Activated naive CD8-positive, alpha-beta T cell (primary cell): ENCODE data around the gene LRRC61.

Experiments
- H3K27ac Mint-ChIP-seq: one replicate; pipeline ENCODE4 v1.8.0; 2021; ENCODE audit warnings: mixed read lengths
- H3K27me3 Mint-ChIP-seq: one replicate; pipeline ENCODE4 v1.8.0; 2021; ENCODE audit warnings: mixed read lengths
- H3K36me3 Mint-ChIP-seq: one replicate; pipeline ENCODE4 v1.8.0; 2021; ENCODE audit warnings: mixed read lengths
- H3K4me1 Mint-ChIP-seq: one replicate; pipeline ENCODE4 v1.8.0; 2021; ENCODE audit warnings: low read depth, mixed read lengths
- H3K4me3 Mint-ChIP-seq: one replicate; pipeline ENCODE4 v1.8.0; 2021; ENCODE audit warnings: mild to moderate bottlenecking, mixed read lengths
- H3K9me3 Mint-ChIP-seq: one replicate; pipeline ENCODE4 v1.8.0; 2021; ENCODE audit warnings: low read depth, mixed read lengths

The LRRC61 gene

DNA sequence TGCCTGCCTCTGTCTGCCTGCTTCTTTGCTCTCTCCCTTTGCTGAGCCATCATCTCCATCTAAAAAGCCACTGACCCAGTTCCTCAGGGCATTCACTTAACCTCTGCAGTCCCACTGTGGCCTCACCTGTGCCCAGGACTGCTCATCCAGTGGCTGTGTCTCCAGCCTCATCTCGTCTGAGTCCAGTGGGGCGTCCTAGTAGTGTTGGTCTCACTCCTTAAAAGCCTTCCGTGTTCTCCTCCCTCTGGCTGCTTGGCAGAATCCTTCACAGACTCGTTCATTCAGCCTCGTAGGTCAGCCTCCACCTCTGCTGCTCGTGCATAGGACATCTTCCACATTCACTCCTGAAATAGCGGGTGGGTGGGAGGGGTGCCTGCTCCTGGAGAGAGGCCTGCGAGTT is 11.0 kb downstream of the LRRC61 start:
- Mint-ChIP-seq H3K4me3 (no peak overlapping the region), H3K9me3 (no peaks in the 10 kb centered on the region), H3K36me3 (peaks cover 4% of the 10 kb centered on the region), H3K4me1 (peaks cover 2% of the 10 kb centered on the region), H3K27ac (no peak overlapping the region), H3K27me3 (no peaks in the 10 kb centered on the region)

- no peaks in the 10 kb centered on the region for H3K9me3 Mint-ChIP-seq
- H3K27me3 Mint-ChIP-seq: no peaks in the 10 kb centered on the region
Observed at GRCh38 chr7:150335108-150335773, 12.1 kb downstream of the LRRC61 start.

GRCh38 chr7:150335774-150336112 is 12.6 kb downstream of the LRRC61 start:
- peaks cover 11% of the 10 kb centered on the region for H3K4me1 Mint-ChIP-seq
- peaks cover 4% of the 10 kb centered on the region for H3K36me3 Mint-ChIP-seq
- no peak overlapping the region for H3K4me3 Mint-ChIP-seq
- no peak overlapping the region for H3K27ac Mint-ChIP-seq
- H3K27me3 Mint-ChIP-seq: no peaks in the 10 kb centered on the region
- no peaks in the 10 kb centered on the region for H3K9me3 Mint-ChIP-seq

More at GRCh38 chr7:150335108-150335773, 12.1 kb downstream of the LRRC61 start:
- Mint-ChIP-seq H3K36me3 (peaks cover 4% of the 10 kb centered on the region), H3K27ac (peak overlapping the region; percentile 41), H3K4me3 (no peak overlapping the region), H3K4me1 (peaks cover 10% of the 10 kb centered on the region)

DNA sequence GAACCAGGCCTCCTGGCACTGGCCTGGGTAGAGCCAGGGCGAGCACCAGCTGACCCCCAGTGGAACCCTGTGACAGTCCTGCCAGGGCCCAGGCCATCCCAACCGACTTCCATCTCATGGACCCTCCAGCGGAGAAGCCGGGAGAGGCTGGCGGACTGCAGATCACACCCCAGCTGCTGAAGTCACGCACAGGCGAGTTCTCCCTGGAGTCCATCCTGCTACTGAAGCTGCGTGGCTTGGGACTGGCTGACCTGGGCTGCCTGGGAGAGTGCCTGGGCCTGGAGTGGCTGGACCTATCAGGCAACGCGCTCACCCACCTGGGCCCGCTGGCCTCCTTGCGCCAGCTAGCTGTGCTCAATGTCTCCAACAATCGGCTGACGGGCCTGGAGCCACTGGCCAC is 13.6 kb downstream of the LRRC61 start:
- H3K27ac Mint-ChIP-seq: no peak overlapping the region
- H3K4me1 Mint-ChIP-seq: peaks cover 9% of the 10 kb centered on the region
- no peaks in the 10 kb centered on the region for H3K9me3 Mint-ChIP-seq
- peaks cover 2% of the 10 kb centered on the region for H3K36me3 Mint-ChIP-seq
- H3K27me3 Mint-ChIP-seq: no peaks in the 10 kb centered on the region
- H3K4me3 Mint-ChIP-seq: no peak overlapping the region

DNA sequence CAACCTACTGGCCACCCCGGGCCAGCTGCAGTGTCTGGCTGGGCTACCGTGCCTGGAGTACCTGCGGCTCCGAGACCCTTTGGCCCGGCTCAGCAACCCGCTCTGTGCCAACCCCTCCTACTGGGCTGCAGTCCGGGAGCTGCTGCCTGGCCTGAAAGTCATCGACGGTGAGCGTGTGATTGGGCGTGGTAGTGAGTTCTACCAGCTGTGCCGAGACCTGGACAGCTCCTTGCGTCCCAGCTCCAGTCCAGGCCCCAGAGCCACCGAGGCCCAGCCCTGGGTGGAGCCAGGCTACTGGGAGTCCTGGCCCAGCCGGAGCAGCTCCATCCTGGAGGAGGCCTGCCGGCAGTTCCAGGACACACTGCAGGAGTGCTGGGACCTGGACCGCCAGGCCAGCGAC is 14.0 kb downstream of the LRRC61 start:
- no peaks in the 10 kb centered on the region for H3K9me3 Mint-ChIP-seq
- H3K36me3 Mint-ChIP-seq: peaks cover 2% of the 10 kb centered on the region
- peaks cover 12% of the 10 kb centered on the region for H3K4me1 Mint-ChIP-seq
- no peak overlapping the region for H3K27ac Mint-ChIP-seq
- H3K4me3 Mint-ChIP-seq: no peak overlapping the region
- H3K27me3 Mint-ChIP-seq: no peaks in the 10 kb centered on the region

DNA sequence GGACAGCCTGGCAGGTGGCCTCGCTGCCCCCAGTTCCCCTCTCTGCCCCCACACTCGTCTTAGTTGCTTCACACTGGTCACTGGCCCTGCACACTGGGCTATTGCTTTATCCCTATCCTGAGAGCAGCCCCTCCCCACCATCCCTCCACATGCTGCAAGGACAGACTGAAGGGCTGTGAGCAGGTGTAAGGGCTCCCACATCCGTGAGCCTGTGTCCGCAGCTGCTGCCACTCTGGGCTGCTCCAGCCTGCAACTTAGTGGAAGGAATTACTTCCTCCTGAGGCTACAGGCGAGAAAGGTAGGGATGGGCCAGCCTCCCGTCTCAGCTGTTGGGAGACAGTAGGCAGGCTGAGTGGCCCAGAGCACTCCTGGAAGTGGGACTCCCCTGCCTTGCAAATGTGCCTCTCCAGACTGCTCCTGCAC is 14.5 kb downstream of the LRRC61 start:
- Mint-ChIP-seq H3K4me3 (no peak overlapping the region), H3K4me1 (peaks cover 12% of the 10 kb centered on the region), H3K36me3 (peaks cover 2% of the 10 kb centered on the region), H3K27ac (no peak overlapping the region), H3K9me3 (no peaks in the 10 kb centered on the region), H3K27me3 (no peaks in the 10 kb centered on the region)

- peaks cover 12% of the 10 kb centered on the region for H3K4me1 Mint-ChIP-seq
- no peaks in the 10 kb centered on the region for H3K27me3 Mint-ChIP-seq
- peaks cover 2% of the 10 kb centered on the region for H3K36me3 Mint-ChIP-seq
Observed at GRCh38 chr7:150338166-150338829, 15.1 kb downstream of the LRRC61 start.

GRCh38 chr7:150339409-150339809 is 16.3 kb downstream of the LRRC61 start:
- Mint-ChIP-seq H3K27me3 (no peaks in the 10 kb centered on the region), H3K4me1 (peaks cover 12% of the 10 kb centered on the region), H3K36me3 (peaks cover 2% of the 10 kb centered on the region), H3K27ac (no peak overlapping the region), H3K4me3 (no peak overlapping the region), H3K9me3 (no peaks in the 10 kb centered on the region)

More at GRCh38 chr7:150338166-150338829, 15.1 kb downstream of the LRRC61 start:
- no peaks in the 10 kb centered on the region for H3K9me3 Mint-ChIP-seq
- H3K4me3 Mint-ChIP-seq: no peak overlapping the region
- H3K27ac Mint-ChIP-seq: no peak overlapping the region

DNA sequence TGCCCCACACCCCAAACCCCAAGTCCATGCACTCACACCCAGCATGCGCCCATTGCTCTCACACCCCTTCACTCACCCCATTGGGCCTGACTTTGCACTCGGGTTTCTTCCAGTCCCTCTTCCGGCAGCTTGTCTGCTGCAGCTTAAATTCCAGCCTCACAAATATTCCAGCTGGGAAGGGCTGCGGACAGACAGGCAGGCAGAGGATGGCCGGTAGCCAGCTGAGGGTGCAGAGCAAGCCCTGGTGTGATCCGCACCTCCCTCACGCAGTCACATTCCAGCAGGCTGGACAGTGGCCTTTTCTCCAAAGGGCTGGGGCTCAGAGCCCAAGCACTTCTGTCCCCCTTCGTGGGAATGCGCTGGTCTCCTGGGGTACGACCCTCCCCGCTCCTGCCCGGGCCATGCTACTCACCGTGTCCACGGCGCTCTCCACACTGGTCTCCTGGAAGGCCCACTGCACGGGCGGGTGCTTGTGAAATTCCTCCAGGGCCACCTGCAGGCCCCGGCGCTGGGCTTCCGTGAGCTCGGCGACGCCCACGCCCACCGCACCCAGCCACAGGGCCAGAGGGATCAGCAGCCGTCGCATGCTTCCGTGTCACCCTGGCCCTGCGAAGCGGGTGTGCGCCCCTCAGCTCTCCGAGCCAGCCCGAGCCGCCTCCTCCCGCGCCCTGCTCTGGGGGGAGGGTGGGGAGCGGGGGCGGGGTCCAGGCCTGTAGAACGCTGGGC is 17.0 kb downstream of the LRRC61 start:
- H3K27ac Mint-ChIP-seq: no peak overlapping the region
- peaks cover 2% of the 10 kb centered on the region for H3K36me3 Mint-ChIP-seq
- H3K9me3 Mint-ChIP-seq: no peaks in the 10 kb centered on the region
- no peaks in the 10 kb centered on the region for H3K27me3 Mint-ChIP-seq
- peaks cover 12% of the 10 kb centered on the region for H3K4me1 Mint-ChIP-seq
- H3K4me3 Mint-ChIP-seq: peak overlapping the region; percentile 10

DNA sequence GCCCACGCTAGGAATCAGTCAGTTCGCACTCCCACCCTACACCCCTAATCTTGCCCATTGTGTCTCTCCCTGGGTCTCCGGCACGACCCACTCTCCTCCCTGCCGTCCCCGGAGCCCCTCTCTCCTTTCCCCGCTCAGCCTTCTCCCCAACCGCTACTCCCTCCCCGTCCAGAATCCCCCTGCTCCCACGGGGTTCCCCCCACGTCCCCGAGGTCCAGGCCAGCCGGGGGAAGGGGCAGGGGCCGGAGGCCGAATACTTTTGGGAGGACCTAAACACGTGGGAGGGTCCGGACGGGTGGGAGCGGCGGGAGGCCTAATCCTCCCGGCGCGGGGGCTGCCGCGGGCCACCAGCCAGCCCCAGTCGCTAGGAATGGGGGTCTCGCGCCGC is 17.7 kb downstream of the LRRC61 start:
- peaks cover 2% of the 10 kb centered on the region for H3K36me3 Mint-ChIP-seq

DNA sequence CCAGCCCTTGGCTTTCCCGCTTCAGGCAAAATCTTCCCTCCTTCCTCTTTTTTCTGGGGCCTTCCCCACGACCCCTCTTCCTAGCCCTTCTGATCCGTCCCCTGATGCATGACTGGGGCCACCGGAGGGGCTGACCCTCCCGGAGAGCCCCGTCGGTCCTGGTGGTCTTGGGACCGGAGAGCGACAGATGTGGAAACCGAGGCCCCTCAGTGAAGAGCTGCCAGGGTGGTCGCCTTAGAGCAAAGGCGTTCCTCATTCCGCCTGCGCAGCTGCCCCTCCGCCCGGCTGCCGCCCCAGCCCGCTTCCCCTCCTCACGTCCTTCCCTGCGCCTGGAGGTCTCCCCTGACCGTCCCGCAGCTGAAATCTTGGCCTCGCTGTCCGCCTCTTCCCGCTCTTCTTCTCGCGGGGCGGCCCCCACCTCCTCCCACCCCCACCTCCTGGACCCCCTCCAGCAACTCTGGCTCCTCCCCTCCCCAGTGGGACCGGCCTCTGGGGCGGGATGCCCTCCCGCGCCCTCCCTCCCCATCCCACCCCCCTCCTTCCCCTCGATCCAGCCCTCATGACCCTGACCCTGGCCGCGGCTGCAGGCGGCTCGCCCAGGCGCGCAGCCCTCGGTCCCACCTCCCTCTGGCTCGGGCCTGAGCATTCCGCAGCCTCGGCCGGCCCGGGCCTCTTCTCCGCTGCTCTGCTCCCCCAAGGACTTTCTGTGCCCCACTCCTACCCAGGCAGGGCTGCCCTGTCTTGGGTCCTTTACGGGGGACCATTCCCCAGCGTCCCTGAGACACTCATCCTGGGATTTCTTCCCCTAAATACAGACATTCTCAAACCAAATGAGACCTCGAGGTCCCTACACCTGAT is 18.3 kb downstream of the LRRC61 start, which contains the start of gene RARRES2:
TSS of gene RARRES2 (minus strand) at position 367 of the 858 bp plus-strand sequence. CDS start 1,020 bp downstream, outside the sequence.
- Mint-ChIP-seq H3K9me3 (no peaks in the 10 kb centered on the region), H3K27ac (no peak within 1 kb of the TSS)

More for the DNA sequence above, 17.7 kb downstream of the LRRC61 start:
- no peaks in the 10 kb centered on the region for H3K27me3 Mint-ChIP-seq
- H3K27ac Mint-ChIP-seq: no peak overlapping the region
- H3K9me3 Mint-ChIP-seq: no peaks in the 10 kb centered on the region
- H3K4me3 Mint-ChIP-seq: no peak overlapping the region
- peaks cover 12% of the 10 kb centered on the region for H3K4me1 Mint-ChIP-seq

GRCh38 chr7:150342121-150342408 is 18.9 kb downstream of the LRRC61 start:
- no peaks in the 10 kb centered on the region for H3K9me3 Mint-ChIP-seq
- H3K4me3 Mint-ChIP-seq: peak overlapping the region; percentile 9
- peaks cover 4% of the 10 kb centered on the region for H3K36me3 Mint-ChIP-seq
- H3K27ac Mint-ChIP-seq: no peak overlapping the region
- peaks cover 12% of the 10 kb centered on the region for H3K4me1 Mint-ChIP-seq
- H3K27me3 Mint-ChIP-seq: peaks cover 4% of the 10 kb centered on the region

More for the DNA sequence above, 18.3 kb downstream of the LRRC61 start, which contains the start of gene RARRES2:
- peaks cover 4% of the 10 kb centered on the region for H3K36me3 Mint-ChIP-seq
- H3K4me1 Mint-ChIP-seq: peaks cover 12% of the 10 kb centered on the region
- peaks cover 4% of the 10 kb centered on the region for H3K27me3 Mint-ChIP-seq
- peak within 1 kb of the TSS; percentile 9 for H3K4me3 Mint-ChIP-seq

DNA sequence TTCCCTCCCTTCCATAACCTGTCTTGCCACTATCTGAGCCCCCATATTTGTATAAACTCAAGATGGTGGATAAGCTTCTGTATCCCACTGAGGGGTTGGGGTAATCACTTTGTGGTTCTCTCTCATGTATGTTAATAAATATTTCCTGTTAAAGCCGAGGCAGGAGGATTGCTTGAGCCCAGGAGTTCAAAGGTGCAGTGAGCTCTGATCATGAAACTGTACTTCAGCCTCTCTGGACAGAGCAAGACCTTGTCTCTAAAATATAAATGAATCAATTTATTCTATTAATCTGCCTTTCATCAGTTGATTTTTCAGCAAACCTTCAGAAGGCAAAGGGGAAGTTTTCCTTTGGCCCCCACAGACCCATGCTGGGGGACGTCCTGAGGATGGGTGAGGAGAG is 20.1 kb downstream of the LRRC61 start:
- Mint-ChIP-seq H3K27me3 (peaks cover 4% of the 10 kb centered on the region), H3K4me3 (no peak overlapping the region), H3K4me1 (peaks cover 12% of the 10 kb centered on the region), H3K27ac (no peak overlapping the region), H3K9me3 (no peaks in the 10 kb centered on the region), H3K36me3 (peaks cover 2% of the 10 kb centered on the region)

DNA sequence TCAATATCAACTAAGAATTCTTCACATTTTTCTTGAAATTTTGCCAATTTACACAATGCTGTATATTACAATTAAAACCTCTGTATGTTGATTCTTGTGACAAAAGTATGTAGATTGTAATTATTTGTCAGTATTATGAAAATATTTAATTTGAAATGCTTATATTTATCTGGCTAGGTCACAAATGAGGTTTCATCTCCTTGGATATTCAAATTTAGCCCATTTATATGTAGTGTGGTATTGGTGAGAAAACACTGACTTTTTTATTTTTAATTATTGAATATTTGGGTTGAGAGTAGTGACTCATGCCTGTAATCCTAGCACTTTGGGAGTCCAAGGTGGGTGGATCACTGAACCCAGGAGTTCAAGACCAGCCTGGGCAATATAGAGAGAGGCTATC is 21.1 kb downstream of the LRRC61 start:
- Mint-ChIP-seq H3K9me3 (no peaks in the 10 kb centered on the region), H3K27ac (no peak overlapping the region), H3K4me3 (no peak overlapping the region), H3K27me3 (peaks cover 4% of the 10 kb centered on the region), H3K4me1 (peaks cover 11% of the 10 kb centered on the region), H3K36me3 (peaks cover 2% of the 10 kb centered on the region)
